Panc1 (cell line): ENCODE results near the gene SEMA5B.

Source experiments
- CTCF ChIP-seq: fragments of 450-650 bp; IDR thresholded peaks from 2 replicates; pipeline ENCODE4 v1.5.1; 2017; ENCODE audit warnings: mild to moderate bottlenecking
- REST ChIP-seq, 2 experiments: IDR thresholded peaks; 2 replicates each; pipeline ENCODE4 v1.6.1; 2011 to 2012; ENCODE audit warnings: low read depth in 2 of 2, control low read depth in 1 of 2, low read length in 1 of 2, mild to moderate bottlenecking in 1 of 2, moderate library complexity in 1 of 2; ENCODE audit not compliant: insufficient read depth in 1 of 2
- SIN3A ChIP-seq: IDR thresholded peaks from 2 replicates; pipeline ENCODE4 v1.6.1; 2012; ENCODE audit warnings: low read depth, mild to moderate bottlenecking, low read length, moderate library complexity, borderline replicate concordance; ENCODE audit not compliant: insufficient read depth

DNA sequence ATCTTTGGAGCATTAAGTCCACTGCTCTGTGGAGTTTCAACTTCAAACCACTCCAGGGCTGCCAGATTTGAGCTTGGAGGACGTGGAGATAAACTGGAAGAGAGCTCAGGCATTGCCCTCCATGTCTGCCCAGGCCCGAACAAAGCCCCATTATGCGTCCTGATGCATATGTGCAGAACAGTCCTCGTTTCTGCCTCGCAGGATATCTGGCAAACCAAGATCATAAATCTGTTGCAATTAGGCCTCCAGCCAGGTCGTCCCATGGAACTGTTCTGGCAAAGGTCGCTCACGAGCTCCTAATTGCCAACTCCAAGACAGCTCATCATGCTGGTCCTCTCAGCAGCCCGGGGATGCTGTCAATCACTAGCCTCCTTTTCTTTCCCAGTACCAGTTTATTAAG lies 91.2 kb downstream of the SEMA5B start:
- TF ChIP-seq CTCF (no peak), REST (IDR thresholded peaks at IDR 0.05; ENCODE audit: insufficient read depth in 1 of 2, low read depth in 2 of 2, low read length in 1 of 2) (no peak), SIN3A (no peak)
